Prostate gland (tissue), 2 donors: ENCODE measurements around the gene FASN. TPM values are rescaled to one million over a fixed set of nuclear protein-coding genes. Genes with fewer than 3 reads are reported as not detected.
A peak's percentile ranks its signal among the peaks of the same experiment; 100 is the strongest.

Source experiments
- DNase-seq: peaks from one replicate; pipeline ENCODE4 v3.0.0-alpha.2; 2019; ENCODE audit warnings: low spot score
- H3K27ac ChIP-seq, 2 donors: fragments of 200-600 bp; sonication (generic); 2 replicates each; pipeline ENCODE4 v1.5.1; 2017 to 2019
- H3K27me3 ChIP-seq: fragments of 200-600 bp; sonication (generic); replicated peaks from 2 replicates; pipeline ENCODE4 v1.5.1; 2019; ENCODE audit not compliant: insufficient read depth
- H3K36me3 ChIP-seq, 2 donors: fragments of 200-600 bp; sonication (generic); 1 replicate in 1 of 2; 2 replicates in 1 of 2; pipeline versions ENCODE4 v1.5.1 to v1.8.1; 2017 to 2019
- H3K4me1 ChIP-seq: fragments of 200-600 bp; sonication (generic); replicated peaks from 2 replicates; pipeline ENCODE4 v1.5.1; 2019
- H3K4me3 ChIP-seq, 2 donors: fragments of 200-600 bp; sonication (generic); 2 replicates each; pipeline ENCODE4 v1.5.1; 2017 to 2019
- H3K9me3 ChIP-seq: fragments of 200-600 bp; sonication (generic); 2 replicates; pipeline ENCODE4 v1.5.1; 2017
- POLR2A ChIP-seq: fragments of 450-650 bp; IDR thresholded peaks from one replicate; pipeline ENCODE4 v1.6.1; 2016; ENCODE audit warnings: antibody characterized with exemption, mild to moderate bottlenecking
- POLR2AphosphoS5 ChIP-seq: sonication (generic); formaldehyde crosslinking; IDR thresholded peaks from one replicate; pipeline ENCODE4 v1.6.1; 2017; ENCODE audit warnings: antibody characterized with exemption
- WGBS: methylation state at CpG from one replicate; pipeline ENCODE4 v1.1.5; 2018; 5-methylcytosine and 5-hydroxymethylcytosine counted together
- intact Hi-C: fragments of 100-400 bp; cut with DNase I; formaldehyde crosslinking; loops from one replicate; pipeline ENCODE4 v1.14.2; 2022
- total RNA-seq, 2 donors: library from RNA; depleted of rRNA; stranded (reverse); fragments of >200 nt; gene quantifications; one replicate each; pipeline ENCODE4 v1.1.0, GENCODE V29; 2016
- TF ChIP-seq, protein P1 (sequence below), 4 experiments: fragments of 200-600 bp in 2 of 4; fragments of 450-650 bp in 2 of 4; sonication (generic) in 2 of 4; IDR thresholded peaks; 1 replicate in 3 of 4; 2 replicates in 1 of 4; pipeline ENCODE4 v1.5.1; 2016 to 2019; ENCODE audit warnings: antibody characterized with exemption in 4 of 4, mild to moderate bottlenecking in 2 of 4, moderate library complexity in 2 of 4

The FASN gene
- total RNA-seq, 2 donors from 2014 or later = 192 to 388 TPM

DNA sequence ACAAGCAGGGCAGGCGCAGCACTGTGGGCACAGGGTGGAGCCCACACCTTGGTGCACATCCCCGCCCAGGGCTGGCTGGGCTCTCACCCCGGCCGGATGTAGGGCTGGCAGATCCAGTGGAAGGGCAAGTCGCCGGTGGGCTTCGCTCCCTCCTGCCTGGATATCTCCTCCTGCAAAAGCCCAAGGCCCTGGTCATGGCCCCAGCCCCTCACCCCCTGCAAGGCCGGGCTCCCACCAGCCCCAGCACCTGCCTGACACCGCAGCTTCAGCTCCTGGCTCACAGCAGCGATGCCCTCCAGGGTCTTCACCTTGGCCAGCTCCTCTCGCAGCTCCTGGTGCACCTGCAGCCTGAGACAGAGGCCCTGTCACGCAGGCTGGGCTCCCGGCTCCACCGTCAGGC, 37.4 kb downstream of the FASN start:
- intact Hi-C loops = no loop called here
- Histone ChIP-seq H3K27ac (peak overlapping the region in 1 of 2 donors; percentile 85), H3K4me1 (peaks cover 20% of the 10 kb centered on the region), H3K4me3 (no peak overlapping the region), H3K36me3 (peaks cover 7 to 24% of the 10 kb centered on the region in 2 donors), H3K9me3 (no peaks in the 10 kb centered on the region), H3K27me3 (no peaks in the 10 kb centered on the region)
- TF ChIP-seq POLR2A = no peak
- no peak for TF ChIP-seq POLR2AphosphoS5
- TF ChIP-seq, protein P1, sequence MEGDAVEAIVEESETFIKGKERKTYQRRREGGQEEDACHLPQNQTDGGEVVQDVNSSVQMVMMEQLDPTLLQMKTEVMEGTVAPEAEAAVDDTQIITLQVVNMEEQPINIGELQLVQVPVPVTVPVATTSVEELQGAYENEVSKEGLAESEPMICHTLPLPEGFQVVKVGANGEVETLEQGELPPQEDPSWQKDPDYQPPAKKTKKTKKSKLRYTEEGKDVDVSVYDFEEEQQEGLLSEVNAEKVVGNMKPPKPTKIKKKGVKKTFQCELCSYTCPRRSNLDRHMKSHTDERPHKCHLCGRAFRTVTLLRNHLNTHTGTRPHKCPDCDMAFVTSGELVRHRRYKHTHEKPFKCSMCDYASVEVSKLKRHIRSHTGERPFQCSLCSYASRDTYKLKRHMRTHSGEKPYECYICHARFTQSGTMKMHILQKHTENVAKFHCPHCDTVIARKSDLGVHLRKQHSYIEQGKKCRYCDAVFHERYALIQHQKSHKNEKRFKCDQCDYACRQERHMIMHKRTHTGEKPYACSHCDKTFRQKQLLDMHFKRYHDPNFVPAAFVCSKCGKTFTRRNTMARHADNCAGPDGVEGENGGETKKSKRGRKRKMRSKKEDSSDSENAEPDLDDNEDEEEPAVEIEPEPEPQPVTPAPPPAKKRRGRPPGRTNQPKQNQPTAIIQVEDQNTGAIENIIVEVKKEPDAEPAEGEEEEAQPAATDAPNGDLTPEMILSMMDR (IDR thresholded peaks at IDR 0.05) = no peak
- DNase-seq = no peak
- WGBS = 92% methylated on average over 13 of the region's 14 CpGs

DNA sequence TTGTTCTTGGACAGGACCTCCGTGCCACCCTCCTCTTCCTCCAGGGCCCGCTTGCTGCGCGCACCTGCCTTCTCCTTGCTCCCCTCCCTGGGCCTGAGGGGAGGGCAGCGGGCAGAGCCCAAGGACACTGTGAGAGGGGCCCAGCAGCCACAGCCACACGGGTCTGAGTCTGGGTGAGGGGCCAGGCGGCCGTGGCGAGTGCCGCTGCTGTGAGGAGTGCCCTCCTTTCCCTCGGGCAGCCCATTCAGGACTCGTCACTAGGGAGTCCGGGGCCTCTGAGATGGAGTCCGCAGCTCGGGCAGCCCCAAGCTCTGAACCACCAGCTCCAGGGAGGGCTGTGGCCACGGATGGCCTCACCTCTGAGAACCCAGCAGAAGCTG, 38.0 kb downstream of the FASN start:
- no peak for DNase-seq
- 80% methylated on average over 15 of the region's 16 CpGs for WGBS
- peaks cover 20% of the 10 kb centered on the region for H3K4me1 ChIP-seq
- peak overlapping the region in 1 of 2 donors; percentile 35 for H3K27ac ChIP-seq
- no peaks in the 10 kb centered on the region for H3K27me3 ChIP-seq
- intact Hi-C loops = no loop called here
- no peaks in the 10 kb centered on the region for H3K9me3 ChIP-seq
- no peak overlapping the region for H3K4me3 ChIP-seq
- peaks cover 7 to 28% of the 10 kb centered on the region in 2 donors for H3K36me3 ChIP-seq
- TF ChIP-seq POLR2A (no peak), POLR2AphosphoS5 (no peak)
- TF ChIP-seq, protein P1 (IDR thresholded peaks at IDR 0.05) = no peak

DNA sequence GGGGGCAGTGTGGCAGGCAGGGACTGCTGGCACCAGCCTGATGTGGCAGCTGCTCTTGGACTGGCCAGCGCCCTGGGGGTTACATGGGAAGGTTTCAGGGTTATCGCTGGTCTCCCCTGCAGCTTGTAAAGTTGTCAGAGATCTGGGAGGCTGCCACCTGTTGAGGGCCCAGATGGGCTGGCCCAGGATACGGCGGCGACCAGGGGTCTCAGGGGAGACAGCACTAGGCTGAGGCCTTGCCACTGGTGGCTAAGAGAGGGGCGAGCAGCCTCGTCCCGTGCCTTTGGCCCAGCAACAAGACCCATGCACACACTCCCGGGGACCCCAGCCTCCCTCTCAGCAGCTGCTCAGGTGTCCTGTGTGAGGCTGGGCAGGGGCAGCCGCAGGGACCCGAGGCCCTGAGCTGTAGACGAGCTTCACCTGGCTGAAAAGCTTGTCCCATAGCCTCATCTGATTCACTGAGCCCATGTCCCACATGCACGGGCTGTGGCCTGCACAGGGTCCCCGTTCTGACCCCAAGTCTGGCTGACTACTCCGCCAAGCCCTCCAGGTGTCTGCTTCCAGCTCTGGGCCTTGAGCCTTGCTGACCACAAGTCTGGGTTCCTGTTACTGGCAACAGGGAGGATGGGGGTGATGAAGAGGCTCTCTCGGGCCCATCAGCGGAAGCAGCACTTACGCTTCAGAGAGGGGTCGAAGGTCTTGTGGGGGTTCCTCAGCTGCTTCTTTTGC, 38.6 kb downstream of the FASN start:
- no peak for DNase-seq
- intact Hi-C loops = no loop called here
- peaks cover 18% of the 10 kb centered on the region for H3K4me1 ChIP-seq
- no peaks in the 10 kb centered on the region for H3K9me3 ChIP-seq
- WGBS = 72% methylated on average over 19 of the region's 19 CpGs
- peak overlapping the region in 1 of 2 donors; percentile 35 for H3K27ac ChIP-seq
- TF ChIP-seq, protein P1 (IDR thresholded peaks at IDR 0.05) = no peak
- TF ChIP-seq POLR2A = no peak
- TF ChIP-seq POLR2AphosphoS5 = no peak
- H3K4me3 ChIP-seq = no peak overlapping the region
- H3K36me3 ChIP-seq = peaks cover 11 to 34% of the 10 kb centered on the region in 2 donors
- H3K27me3 ChIP-seq = no peaks in the 10 kb centered on the region

DNA sequence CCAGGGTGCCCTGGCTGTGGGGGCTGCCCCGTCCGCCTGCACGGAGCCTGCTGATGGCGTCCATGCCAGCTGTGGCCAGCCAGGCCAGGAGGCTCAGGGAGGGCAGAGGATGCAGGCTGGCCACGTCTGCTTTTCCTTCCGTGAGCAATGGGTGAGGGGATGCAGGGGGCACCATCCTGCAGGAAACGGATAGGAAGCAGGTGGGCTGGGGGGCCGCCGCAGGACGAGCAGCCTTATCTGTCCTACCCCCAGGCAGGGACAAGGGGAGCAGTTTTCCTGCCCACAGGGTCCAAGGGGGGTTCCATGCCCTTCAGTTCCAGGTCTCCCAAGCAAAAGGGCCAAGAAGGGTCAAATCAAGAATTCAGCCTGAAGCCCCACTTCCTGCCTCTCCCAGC, 39.2 kb downstream of the FASN start:
- Histone ChIP-seq H3K4me1 (peaks cover 17% of the 10 kb centered on the region), H3K36me3 (peaks cover 14 to 40% of the 10 kb centered on the region in 2 donors), H3K27ac (peak overlapping the region in 1 of 2 donors; percentile 35), H3K4me3 (no peak overlapping the region), H3K27me3 (no peaks in the 10 kb centered on the region), H3K9me3 (no peaks in the 10 kb centered on the region)
- WGBS = 77% methylated on average over 10 of the region's 10 CpGs
- no peak for DNase-seq
- intact Hi-C loops = no loop called here
- TF ChIP-seq, protein P1 (IDR thresholded peaks at IDR 0.05) = no peak
- no peak for TF ChIP-seq POLR2A

DNA sequence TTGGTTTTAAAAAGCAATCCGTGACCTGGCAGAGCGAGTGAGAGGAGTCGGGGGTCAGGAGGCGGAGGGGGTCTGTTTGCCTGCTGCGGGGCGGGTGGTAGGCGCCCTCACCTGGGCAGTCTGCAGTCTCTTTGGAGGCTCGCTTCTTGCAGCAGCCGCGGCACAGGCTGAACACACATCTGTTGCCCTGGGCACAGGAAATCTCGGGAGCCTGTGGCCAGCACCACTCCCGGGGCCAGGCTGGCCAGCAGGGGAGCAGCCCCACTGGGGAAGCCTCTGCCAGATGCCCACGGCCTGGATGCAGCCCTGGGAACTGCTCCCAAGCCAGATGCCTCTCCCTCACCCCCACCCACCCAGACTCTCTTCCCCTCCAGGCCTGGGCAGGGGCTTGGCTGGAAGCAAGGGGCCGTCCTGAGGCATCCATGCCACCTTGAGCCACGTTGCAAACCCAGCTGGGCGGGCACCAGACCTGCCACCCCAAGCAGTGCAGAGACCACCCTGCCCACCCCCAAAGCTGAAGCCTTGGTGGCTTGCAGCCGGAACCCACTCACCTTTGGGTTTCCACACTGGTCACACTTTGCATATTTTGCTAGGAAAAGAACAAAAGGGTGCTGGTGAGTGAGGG, 39.7 kb downstream of the FASN start:
- 70% methylated on average over 17 of the region's 17 CpGs for WGBS
- no peaks in the 10 kb centered on the region for H3K9me3 ChIP-seq
- H3K4me1 ChIP-seq = peaks cover 18% of the 10 kb centered on the region
- peaks cover 14 to 40% of the 10 kb centered on the region in 2 donors for H3K36me3 ChIP-seq
- H3K27ac ChIP-seq = peak overlapping the region in 1 of 2 donors; percentile 28
- no peak for DNase-seq
- H3K27me3 ChIP-seq = no peaks in the 10 kb centered on the region
- H3K4me3 ChIP-seq = no peak overlapping the region
- intact Hi-C loops = no loop called here
- TF ChIP-seq POLR2A = no peak
- TF ChIP-seq, protein P1 (IDR thresholded peaks at IDR 0.05) = no peak
